HepG2 (cell line): ENCODE measurements around the gene GRP. TPM values are rescaled to one million over a fixed set of nuclear protein-coding genes. Genes with fewer than 3 reads are reported as not detected.
A peak's percentile ranks its signal among the peaks of the same experiment; 100 is the strongest.

Experiments
- ATAC-seq: fragments of 200-7000 bp; cut with Tn5 transposase; 3 replicates; pipeline ENCODE4 v1.9.1; 2020; ENCODE audit warnings: mild to moderate bottlenecking, moderate library complexity
- BruUV-seq: library from RNA; stranded (reverse); fragments of 400-500 nt; replicated peaks from 2 replicates; lab custom pipeline; 2021; lab: Mats Ljungman, UMichigan
- CTCF ChIA-PET: fragments of 300-600 bp; formaldehyde crosslinking; extraction: SDS; loops from one replicate; lab custom pipeline; 2021; ENCODE audit warnings: low total read pairs, inconsistent platforms, low intra/inter-chr PET ratio; lab: Yijun Ruan, JAX
- POLR2A ChIA-PET: fragments of 350-600 bp; sonication (Branson Sonifier 250); formaldehyde crosslinking; loops from one replicate; lab custom pipeline; 2020; ENCODE audit warnings: antibody characterized with exemption, inconsistent platforms; lab: Yijun Ruan, JAX
- DNase-seq: peaks from one replicate; pipeline ENCODE4 v3.0.0-alpha.2; 2015; ENCODE audit warnings: low spot score
- FAIRE-seq: peaks from 3 replicates; lab custom pipeline; 2011; peaks lifted over from hg19 to GRCh38; lab: Jason Lieb, UNC
- H2AFZ ChIP-seq: one replicate; pipeline ENCODE4 v1.6.1; 2011; ENCODE audit warnings: low read length, inconsistent platforms
- H3K27ac ChIP-seq: fragments of 300-600 bp; 3 replicates; pipeline ENCODE4 v1.8.0; 2011; ENCODE audit warnings: mixed run types, mild to moderate bottlenecking, mixed read lengths, low read length, inconsistent platforms; ENCODE audit not compliant: insufficient read depth; ENCODE audit errors: extremely low read length
- H3K27me3 ChIP-seq, 2 experiments: fragments of 200-600 bp in 1 of 2; 2 replicates in 1 of 2; 3 replicates in 1 of 2; pipeline versions ENCODE4 v1.6.0 to v1.8.0; 2011; ENCODE audit warnings: low read length in 2 of 2, mild to moderate bottlenecking in 2 of 2, moderate library complexity in 2 of 2, inconsistent platforms in 1 of 2; ENCODE audit not compliant: insufficient read depth in 2 of 2, control insufficient read depth in 1 of 2
- H3K36me3 ChIP-seq, 2 experiments: fragments of 200-600 bp in 1 of 2; replicated peaks in 1 of 2; 2 replicates in 1 of 2; 3 replicates in 1 of 2; pipeline versions ENCODE4 v1.5.1 to v1.8.0; 2011; ENCODE audit warnings: low read length in 2 of 2, inconsistent platforms in 1 of 2; ENCODE audit not compliant: insufficient read depth in 2 of 2, control insufficient read depth in 1 of 2
- H3K4me1 ChIP-seq: 2 replicates; pipeline ENCODE4 v1.5.1; 2012; ENCODE audit warnings: low read length, inconsistent platforms; ENCODE audit not compliant: insufficient read depth
- H3K4me2 ChIP-seq: 2 replicates; pipeline ENCODE4 v1.6.0; 2011; ENCODE audit warnings: low read depth, low read length, inconsistent platforms
- H3K4me3 ChIP-seq, 3 experiments: fragments of 200-600 bp in 1 of 3; sonication (generic), shearing (Covaris generic) in 1 of 3; replicated peaks in 1 of 3; 2 replicates each; pipeline ENCODE4 v1.5.1; 2011 to 2016; ENCODE audit warnings: low read length in 3 of 3, inconsistent platforms in 2 of 3, low read depth in 2 of 3, mild to moderate bottlenecking in 2 of 3, control low read depth in 1 of 3, mixed read lengths in 1 of 3; ENCODE audit not compliant: insufficient read depth in 1 of 3
- H3K79me2 ChIP-seq: one replicate; pipeline ENCODE4 v1.6.1; 2011; ENCODE audit warnings: low read length, inconsistent platforms; ENCODE audit not compliant: insufficient read depth
- H3K9ac ChIP-seq: 2 replicates; pipeline ENCODE4 v1.6.0; 2011; ENCODE audit warnings: mild to moderate bottlenecking, low read depth, low read length, inconsistent platforms; ENCODE audit not compliant: insufficient read depth
- H3K9me3 ChIP-seq: 2 replicates; pipeline ENCODE4 v1.5.1; 2012; ENCODE audit warnings: mild to moderate bottlenecking, low read length
- H4K20me1 ChIP-seq: 2 replicates; pipeline ENCODE4 v1.6.0; 2011; ENCODE audit warnings: inconsistent platforms, mild to moderate bottlenecking, low read length, moderate library complexity; ENCODE audit not compliant: insufficient read depth
- CBX2 ChIP-seq, 2 experiments: fragments of 200-600 bp in 1 of 2; sonication (generic); formaldehyde crosslinking in 1 of 2; IDR thresholded peaks; 2 replicates each; pipeline versions ENCODE4 v1.7.0 to v1.8.1; 2018 to 2022; ENCODE audit warnings: low read depth in 2 of 2, low read length in 1 of 2, mild to moderate bottlenecking in 1 of 2, missing genetic modification reagents in 1 of 2
- HMG20B ChIP-seq: conservative IDR thresholded peaks from 2 replicates; pipeline ENCODE4 v1.6.1; 2016; ENCODE audit warnings: missing genetic modification reagents, missing compliant biosample characterization
- KIAA2018 ChIP-seq: sonication (generic); formaldehyde crosslinking; IDR thresholded peaks from 2 replicates; pipeline ENCODE4 v1.5.0; 2020; ENCODE audit warnings: mild to moderate bottlenecking, missing genetic modification reagents, borderline replicate concordance
- KLF12 ChIP-seq: sonication (generic); formaldehyde crosslinking; IDR thresholded peaks from 2 replicates; pipeline ENCODE4 v1.4.0; 2020; ENCODE audit warnings: missing genetic modification reagents, borderline replicate concordance
- ZNF788 ChIP-seq: sonication (generic); formaldehyde crosslinking; IDR thresholded peaks from 2 replicates; pipeline ENCODE4 v1.5.0; 2020; ENCODE audit warnings: mild to moderate bottlenecking, missing genetic modification reagents, borderline replicate concordance
- WGBS: methylation state at CpG from one replicate; pipeline ENCODE4 v1.1.6; 2017; ENCODE audit warnings: low lambda C conversion rate; 5-methylcytosine and 5-hydroxymethylcytosine counted together
- in situ Hi-C: cut with HindIII; loops from 2 replicates; pipeline ENCODE4 v1.10.0; 2017; ENCODE audit warnings: low pct_unique_long_range_greater_than_20kb; ENCODE audit not compliant: extremely low pct_ligation_motif_present
- intact Hi-C: fragments of 100-400 bp; cut with micrococcal nuclease; formaldehyde crosslinking; loops from one replicate; pipeline ENCODE4 v1.10.0; 2022; ENCODE audit not compliant: unreplicated experiment
- polyA plus RNA-seq, 8 experiments: library from polyadenylated mRNA; depleted of rRNA in 3 of 8; stranded (reverse) in 7 of 8; unstranded in 1 of 8; fragments of >200 nt; fragmentation: Illumina TruSeq in 4 of 8; extraction: Trizol in 4 of 8; gene quantifications; 2 replicates each; pipeline versions ENCODE4 v1.2.1 to v1.2.3, GENCODE V29; 2011 to 2016; ENCODE audit warnings: low read depth in 4 of 8, missing spikeins in 1 of 8, mixed read lengths in 1 of 8; ENCODE audit not compliant: insufficient read depth in 1 of 8
- total RNA-seq, 5 experiments: library from RNA; depleted of rRNA; stranded (reverse); fragments of >200 nt; fragmentation: Illumina TruSeq; extraction: Trizol; gene quantifications; 2 replicates each; pipeline ENCODE4 v1.2.3, GENCODE V29; 2016; ENCODE audit warnings: low read depth in 1 of 5

The GRP gene
- total and polyA plus RNA-seq, 2 of the 13 experiments (the other 11 are each of a cell fraction or from before 2014, with no cell fraction given), result not detected

- BruUV-seq, result no TSS peak
- no peak overlapping the region for H3K9ac ChIP-seq
- H3K4me2 ChIP-seq, result peak overlapping the region; percentile 75
- ATAC-seq (no peak), FAIRE-seq (no peak), DNase-seq (no peak)
- peak overlapping the region; percentile 15 for H2AFZ ChIP-seq
- H3K27ac ChIP-seq, result no peak overlapping the region
- peaks cover 11 to 82% of the 10 kb centered on the region in 2 experiments for H3K27me3 ChIP-seq
- in situ Hi-C loops (loop anchor here (10.0 kb wide), 1 partner anchor 185 kb away; no protein-coding TSS in a partner anchor), intact Hi-C loops (loop anchor here (2.0 kb wide), 1 partner anchor 21 kb away; no protein-coding TSS in a partner anchor)
- peak overlapping the region in 1 of 3 experiments; percentile 50; a peak in 1 of 6 replicates for H3K4me3 ChIP-seq
- TF ChIP-seq CBX2 (IDR thresholded peaks at IDR 0.05; ENCODE audit: low read depth, low read length) (0 out of 2 replicates have a peak, but pooled peaks have one; percentile 48), CBX2 (CRISPR knock-in tag; IDR thresholded peaks at IDR 0.05; ENCODE audit: low read depth) (no peak), KLF12 (CRISPR knock-in tag) (0 out of 2 replicates have a peak, but pooled peaks have one; percentile 8), HMG20B (CRISPR knock-in tag) (no peak), ZNF788 (no peak), KIAA2018 (CRISPR knock-in tag) (no peak)
- WGBS, result 56% methylated on average over 17 of the region's 17 CpGs
- H3K79me2 ChIP-seq, result no peaks in the 10 kb centered on the region
- ChIA-PET CTCF (interaction anchor here (2.0 kb wide), 1 partner anchor 20 kb away, joined by 10 read pairs; no protein-coding TSS in a partner anchor), POLR2A (no interaction called here)
- no peaks in the 10 kb centered on the region for H3K9me3 ChIP-seq
- no peaks in the 10 kb centered on the region for H3K36me3 ChIP-seq
- no peaks in the 10 kb centered on the region for H3K4me1 ChIP-seq
- no peaks in the 10 kb centered on the region for H4K20me1 ChIP-seq
These were observed 49.7 kb downstream of the GRP start for GRCh38 chr18:59269563-59270119.
